ENCODE results near the gene SYNDIG1.

The SYNDIG1 gene

GRCh38 chr20:24469116-24469893, at the start of gene SYNDIG1:
SYNDIG1 (plus strand) TSS chr20:24469629; CDS start chr20:24543098, 73,469 bp downstream.
- DNase-seq = no peak

GRCh38 chr20:24419786-24420185, 49.6 kb upstream of the SYNDIG1 start:
- no peak for DNase-seq

GRCh38 chr20:24420567-24420966, 48.9 kb upstream of the SYNDIG1 start:
- no peak for DNase-seq

GRCh38 chr20:24421071-24421470, 48.4 kb upstream of the SYNDIG1 start:
- DNase-seq = no peak

- no peak for DNase-seq
These were observed 47.2 kb upstream of the SYNDIG1 start for GRCh38 chr20:24422091-24422760.

- no peak for DNase-seq
These were observed 45.8 kb upstream of the SYNDIG1 start for GRCh38 chr20:24423390-24424313.

GRCh38 chr20:24425523-24426135, 43.8 kb upstream of the SYNDIG1 start:
- DNase-seq = no peak

- DNase-seq = no peak
These were observed 38.0 kb upstream of the SYNDIG1 start for GRCh38 chr20:24431279-24432045.

- DNase-seq = no peak
These were observed 37.4 kb upstream of the SYNDIG1 start for GRCh38 chr20:24432046-24432442.

GRCh38 chr20:24436160-24436559, 33.3 kb upstream of the SYNDIG1 start:
- no peak for DNase-seq

- no peak for DNase-seq
These were observed 32.0 kb upstream of the SYNDIG1 start for GRCh38 chr20:24437196-24438082.

GRCh38 chr20:24438331-24438730, 31.1 kb upstream of the SYNDIG1 start:
- no peak for DNase-seq

- no peak for DNase-seq
These were observed 29.6 kb upstream of the SYNDIG1 start for GRCh38 chr20:24439737-24440387.

- DNase-seq = no peak
These were observed 27.8 kb upstream of the SYNDIG1 start for GRCh38 chr20:24441661-24442060.

- DNase-seq = no peak
These were observed 26.5 kb upstream of the SYNDIG1 start for GRCh38 chr20:24442909-24443308.

- DNase-seq = no peak
These were observed 26.0 kb upstream of the SYNDIG1 start for GRCh38 chr20:24443436-24443835.

- no peak for DNase-seq
These were observed 24.8 kb upstream of the SYNDIG1 start for GRCh38 chr20:24444526-24445190.

GRCh38 chr20:24445510-24446170, 23.8 kb upstream of the SYNDIG1 start:
- DNase-seq = no peak

GRCh38 chr20:24446811-24447210, 22.6 kb upstream of the SYNDIG1 start:
- no peak for DNase-seq

Measured in GOT3 (cell line).